HepG2 (cell line): Measurements from ENCODE around the gene WBP2NL. TPM values are rescaled to one million over a fixed set of nuclear protein-coding genes. Genes with fewer than 3 reads are reported as not detected.

Source experiments
- ATAC-seq: fragments of 200-7000 bp; cut with Tn5 transposase; 3 replicates; pipeline ENCODE4 v1.9.1; 2020; ENCODE audit warnings: mild to moderate bottlenecking, moderate library complexity
- BruUV-seq: library from RNA; stranded (reverse); fragments of 400-500 nt; replicated peaks from 2 replicates; lab custom pipeline; 2021; lab: Mats Ljungman, UMichigan
- CTCF ChIA-PET: fragments of 300-600 bp; formaldehyde crosslinking; extraction: SDS; loops from one replicate; lab custom pipeline; 2021; ENCODE audit warnings: low total read pairs, inconsistent platforms, low intra/inter-chr PET ratio; lab: Yijun Ruan, JAX
- POLR2A ChIA-PET: fragments of 350-600 bp; sonication (Branson Sonifier 250); formaldehyde crosslinking; loops from one replicate; lab custom pipeline; 2020; ENCODE audit warnings: antibody characterized with exemption, inconsistent platforms; lab: Yijun Ruan, JAX
- DNase-seq: peaks from one replicate; pipeline ENCODE4 v3.0.0-alpha.2; 2015; ENCODE audit warnings: low spot score
- FAIRE-seq: peaks from 3 replicates; lab custom pipeline; 2011; peaks lifted over from hg19 to GRCh38; lab: Jason Lieb, UNC
- H2AFZ ChIP-seq: one replicate; pipeline ENCODE4 v1.6.1; 2011; ENCODE audit warnings: low read length, inconsistent platforms
- H3K27ac ChIP-seq: fragments of 300-600 bp; 3 replicates; pipeline ENCODE4 v1.8.0; 2011; ENCODE audit warnings: mixed run types, mild to moderate bottlenecking, mixed read lengths, low read length, inconsistent platforms; ENCODE audit not compliant: insufficient read depth; ENCODE audit errors: extremely low read length
- H3K27me3 ChIP-seq, 2 experiments: fragments of 200-600 bp in 1 of 2; 2 replicates in 1 of 2; 3 replicates in 1 of 2; pipeline versions ENCODE4 v1.6.0 to v1.8.0; 2011; ENCODE audit warnings: low read length in 2 of 2, mild to moderate bottlenecking in 2 of 2, moderate library complexity in 2 of 2, inconsistent platforms in 1 of 2; ENCODE audit not compliant: insufficient read depth in 2 of 2, control insufficient read depth in 1 of 2
- H3K36me3 ChIP-seq, 2 experiments: fragments of 200-600 bp in 1 of 2; replicated peaks in 1 of 2; 2 replicates in 1 of 2; 3 replicates in 1 of 2; pipeline versions ENCODE4 v1.5.1 to v1.8.0; 2011; ENCODE audit warnings: low read length in 2 of 2, inconsistent platforms in 1 of 2; ENCODE audit not compliant: insufficient read depth in 2 of 2, control insufficient read depth in 1 of 2
- H3K4me1 ChIP-seq: 2 replicates; pipeline ENCODE4 v1.5.1; 2012; ENCODE audit warnings: low read length, inconsistent platforms; ENCODE audit not compliant: insufficient read depth
- H3K4me2 ChIP-seq: 2 replicates; pipeline ENCODE4 v1.6.0; 2011; ENCODE audit warnings: low read depth, low read length, inconsistent platforms
- H3K4me3 ChIP-seq, 3 experiments: fragments of 200-600 bp in 1 of 3; sonication (generic), shearing (Covaris generic) in 1 of 3; replicated peaks in 1 of 3; 2 replicates each; pipeline ENCODE4 v1.5.1; 2011 to 2016; ENCODE audit warnings: low read length in 3 of 3, inconsistent platforms in 2 of 3, low read depth in 2 of 3, mild to moderate bottlenecking in 2 of 3, control low read depth in 1 of 3, mixed read lengths in 1 of 3; ENCODE audit not compliant: insufficient read depth in 1 of 3
- H3K79me2 ChIP-seq: one replicate; pipeline ENCODE4 v1.6.1; 2011; ENCODE audit warnings: low read length, inconsistent platforms; ENCODE audit not compliant: insufficient read depth
- H3K9ac ChIP-seq: 2 replicates; pipeline ENCODE4 v1.6.0; 2011; ENCODE audit warnings: mild to moderate bottlenecking, low read depth, low read length, inconsistent platforms; ENCODE audit not compliant: insufficient read depth
- H3K9me3 ChIP-seq: 2 replicates; pipeline ENCODE4 v1.5.1; 2012; ENCODE audit warnings: mild to moderate bottlenecking, low read length
- H4K20me1 ChIP-seq: 2 replicates; pipeline ENCODE4 v1.6.0; 2011; ENCODE audit warnings: inconsistent platforms, mild to moderate bottlenecking, low read length, moderate library complexity; ENCODE audit not compliant: insufficient read depth
- AGO2 ChIP-seq: fragments of 200-400 bp; formaldehyde crosslinking; optimal IDR thresholded peaks from 2 replicates; pipeline ENCODE3; 2017; ENCODE audit warnings: mild to moderate bottlenecking, low read depth, low read length, moderate library complexity
- ATF4 ChIP-seq, 2 experiments: fragments of 450-650 bp in 1 of 2; sonication (generic) in 1 of 2; formaldehyde crosslinking; IDR thresholded peaks; 2 replicates each; pipeline versions ENCODE4 v1.5.0 to v1.8.0; 2020 to 2022; ENCODE audit warnings: mild to moderate bottlenecking in 1 of 2, missing genetic modification reagents in 1 of 2
- CBX1 ChIP-seq: IDR thresholded peaks from one replicate; pipeline ENCODE4 v1.6.1; 2016; ENCODE audit warnings: antibody characterized with exemption, low read depth
- E2F5 ChIP-seq: sonication (generic); formaldehyde crosslinking; conservative IDR thresholded peaks from 2 replicates; pipeline ENCODE4 v1.4.0; 2020; ENCODE audit warnings: missing genetic modification reagents
- HIVEP1 ChIP-seq: sonication (generic); formaldehyde crosslinking; IDR thresholded peaks from 2 replicates; pipeline ENCODE4 v1.4.0; 2020; ENCODE audit warnings: mild to moderate bottlenecking, missing genetic modification reagents
- HNRNPL ChIP-seq: fragments of 200-400 bp; formaldehyde crosslinking; IDR thresholded peaks from 2 replicates; pipeline ENCODE4 v1.6.1; 2017; ENCODE audit warnings: mild to moderate bottlenecking, low read depth, low read length
- SRSF4 ChIP-seq: fragments of 200-400 bp; formaldehyde crosslinking; IDR thresholded peaks from one replicate; pipeline ENCODE4 v1.6.1; 2018; ENCODE audit warnings: mild to moderate bottlenecking, low read depth, low read length, moderate library complexity; ENCODE audit not compliant: poor library complexity, severe bottlenecking
- ZNF547 ChIP-seq: sonication (generic); formaldehyde crosslinking; IDR thresholded peaks from 2 replicates; pipeline ENCODE4 v1.5.1; 2020; ENCODE audit warnings: mild to moderate bottlenecking, missing genetic modification reagents
- ZNF563 ChIP-seq: sonication (generic); formaldehyde crosslinking; IDR thresholded peaks from 2 replicates; pipeline ENCODE4 v1.8.0; 2022; ENCODE audit warnings: mild to moderate bottlenecking, moderate library complexity, missing genetic modification reagents
- ZNF609 ChIP-seq: sonication (generic); formaldehyde crosslinking; IDR thresholded peaks from 2 replicates; pipeline ENCODE4 v1.4.0; 2020; ENCODE audit warnings: mild to moderate bottlenecking, missing genetic modification reagents, borderline replicate concordance
- ZNF768 ChIP-seq: sonication (generic); formaldehyde crosslinking; IDR thresholded peaks from 2 replicates; pipeline ENCODE4 v1.4.0; 2020; ENCODE audit warnings: missing genetic modification reagents
- ZNF776 ChIP-seq: sonication (generic); formaldehyde crosslinking; IDR thresholded peaks from 2 replicates; pipeline ENCODE4 v1.4.0; 2020; ENCODE audit warnings: mild to moderate bottlenecking, missing genetic modification reagents
- WGBS: methylation state at CpG from one replicate; pipeline ENCODE4 v1.1.6; 2017; ENCODE audit warnings: low lambda C conversion rate; 5-methylcytosine and 5-hydroxymethylcytosine counted together
- in situ Hi-C: cut with HindIII; loops from 2 replicates; pipeline ENCODE4 v1.10.0; 2017; ENCODE audit warnings: low pct_unique_long_range_greater_than_20kb; ENCODE audit not compliant: extremely low pct_ligation_motif_present
- intact Hi-C: fragments of 100-400 bp; cut with micrococcal nuclease; formaldehyde crosslinking; loops from one replicate; pipeline ENCODE4 v1.10.0; 2022; ENCODE audit not compliant: unreplicated experiment
- polyA plus RNA-seq, 8 experiments: library from polyadenylated mRNA; depleted of rRNA in 3 of 8; stranded (reverse) in 7 of 8; unstranded in 1 of 8; fragments of >200 nt; fragmentation: Illumina TruSeq in 4 of 8; extraction: Trizol in 4 of 8; gene quantifications; 2 replicates each; pipeline versions ENCODE4 v1.2.1 to v1.2.3, GENCODE V29; 2011 to 2016; ENCODE audit warnings: low read depth in 4 of 8, missing spikeins in 1 of 8, mixed read lengths in 1 of 8; ENCODE audit not compliant: insufficient read depth in 1 of 8
- total RNA-seq, 5 experiments: library from RNA; depleted of rRNA; stranded (reverse); fragments of >200 nt; fragmentation: Illumina TruSeq; extraction: Trizol; gene quantifications; 2 replicates each; pipeline ENCODE4 v1.2.3, GENCODE V29; 2016; ENCODE audit warnings: low read depth in 1 of 5

The WBP2NL gene
- total and polyA plus RNA-seq, 2 of the 13 experiments (the other 11 are each of a cell fraction or from before 2014, with no cell fraction given): not detected

- no peak for TF ChIP-seq SRSF4
Measured at GRCh38 chr22:42074846-42075676, 76.5 kb downstream of the WBP2NL start (continued).

GRCh38 chr22:42076764-42077485, 78.3 kb downstream of the WBP2NL start:
- Histone ChIP-seq H3K79me2 (peaks cover 11% of the 10 kb centered on the region), H3K9ac (no peak overlapping the region), H3K27me3 (no peaks in the 10 kb centered on the region; a peak in 2 of 5 replicates), H3K9me3 (no peaks in the 10 kb centered on the region), H4K20me1 (no peaks in the 10 kb centered on the region), H3K4me3 (no peak overlapping the region), H2AFZ (no peak overlapping the region), H3K4me1 (peaks cover 34% of the 10 kb centered on the region), H3K4me2 (no peak overlapping the region), H3K27ac (no peak overlapping the region), H3K36me3 (0 out of 5 replicates have a peak, but pooled peaks cover 0 to 3% of the 10 kb centered on the region in 2 experiments)
- in situ Hi-C loops: no loop called here
- no peak for ATAC-seq
- intact Hi-C loops: no loop called here
- 63% methylated on average over 9 of the region's 20 CpGs for WGBS
- no peak for DNase-seq
- POLR2A ChIA-PET: interaction anchor here (2.1 kb wide), 1 partner anchor 14 kb away, joined by 12 read pairs; the partner anchor contains the start of gene NDUFA6
- CTCF ChIA-PET: no interaction called here
- no peak for FAIRE-seq
- BruUV-seq: no TSS peak
- TF ChIP-seq HIVEP1 (CRISPR knock-in tag): 0 out of 2 replicates have a peak, but pooled peaks have one; percentile 19
- TF ChIP-seq ZNF563 (CRISPR knock-in tag): no peak
- TF ChIP-seq AGO2: no peak
- TF ChIP-seq E2F5 (CRISPR knock-in tag): no peak
- TF ChIP-seq ZNF776 (CRISPR knock-in tag): no peak
- TF ChIP-seq ZNF768 (CRISPR knock-in tag): 0 out of 2 replicates have a peak, but pooled peaks have one; percentile 19
- no peak for TF ChIP-seq ZNF609 (CRISPR knock-in tag)
- TF ChIP-seq HNRNPL: no peak
- 0 out of 4 replicates have a peak, but pooled peaks of 1 of the 2 experiments have one; percentile 22 for TF ChIP-seq ATF4 (CRISPR knock-in tag; IDR thresholded peaks at IDR 0.05)
- no peak for TF ChIP-seq ZNF547 (CRISPR knock-in tag)
- no peak for TF ChIP-seq CBX1
